Lower leg skin (tissue), 3 donors: Measurements from ENCODE around the gene PLA1A.

Source experiments
- POLR2A ChIP-seq, 2 donors: fragments of 450-650 bp; IDR thresholded peaks; one replicate each; pipeline ENCODE4 v1.6.1; 2016 to 2017; ENCODE audit warnings: antibody characterized with exemption in 2 of 2, mild to moderate bottlenecking in 1 of 2, moderate library complexity in 1 of 2
- TF ChIP-seq, protein P1 (sequence below), 3 donors: fragments of 450-650 bp; IDR thresholded peaks; one replicate each; pipeline ENCODE4 v1.5.1; 2016; ENCODE audit warnings: antibody characterized with exemption in 3 of 3, mild to moderate bottlenecking in 3 of 3, moderate library complexity in 2 of 3

GRCh38 chr3:119575507-119575906, 22.2 kb upstream of the PLA1A start:
- TF ChIP-seq, protein P1, sequence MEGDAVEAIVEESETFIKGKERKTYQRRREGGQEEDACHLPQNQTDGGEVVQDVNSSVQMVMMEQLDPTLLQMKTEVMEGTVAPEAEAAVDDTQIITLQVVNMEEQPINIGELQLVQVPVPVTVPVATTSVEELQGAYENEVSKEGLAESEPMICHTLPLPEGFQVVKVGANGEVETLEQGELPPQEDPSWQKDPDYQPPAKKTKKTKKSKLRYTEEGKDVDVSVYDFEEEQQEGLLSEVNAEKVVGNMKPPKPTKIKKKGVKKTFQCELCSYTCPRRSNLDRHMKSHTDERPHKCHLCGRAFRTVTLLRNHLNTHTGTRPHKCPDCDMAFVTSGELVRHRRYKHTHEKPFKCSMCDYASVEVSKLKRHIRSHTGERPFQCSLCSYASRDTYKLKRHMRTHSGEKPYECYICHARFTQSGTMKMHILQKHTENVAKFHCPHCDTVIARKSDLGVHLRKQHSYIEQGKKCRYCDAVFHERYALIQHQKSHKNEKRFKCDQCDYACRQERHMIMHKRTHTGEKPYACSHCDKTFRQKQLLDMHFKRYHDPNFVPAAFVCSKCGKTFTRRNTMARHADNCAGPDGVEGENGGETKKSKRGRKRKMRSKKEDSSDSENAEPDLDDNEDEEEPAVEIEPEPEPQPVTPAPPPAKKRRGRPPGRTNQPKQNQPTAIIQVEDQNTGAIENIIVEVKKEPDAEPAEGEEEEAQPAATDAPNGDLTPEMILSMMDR (IDR thresholded peaks at IDR 0.05): no peak
- no peak for TF ChIP-seq POLR2A (IDR thresholded peaks at IDR 0.05)
